MCF 10A (cell line): ENCODE measurements around the gene PPP1R14C. TPM values are rescaled to one million over a fixed set of nuclear protein-coding genes. Genes with fewer than 3 reads are reported as not detected.

Experiments used
- BruUV-seq: library from RNA; stranded (reverse); fragments of 400-500 nt; replicated peaks from 2 replicates; lab custom pipeline; 2021; lab: Mats Ljungman, UMichigan
- CTCF ChIA-PET: fragments of 300-600 bp; sonication (Branson Sonifier 250); formaldehyde crosslinking; extraction: SDS; loops from one replicate; lab custom pipeline; 2021; ENCODE audit warnings: antibody characterized with exemption, inconsistent platforms; lab: Yijun Ruan, JAX
- POLR2A ChIA-PET: fragments of 300-600, 350-650 bp; sonication (Branson Sonifier 250); formaldehyde crosslinking; extraction: SDS; loops from one replicate; lab custom pipeline; 2020; ENCODE audit warnings: antibody characterized with exemption, inconsistent platforms; lab: Yijun Ruan, JAX
- DNase-seq: peaks from one replicate; pipeline ENCODE4 v3.0.0-alpha.2; 2018; ENCODE audit not compliant: unreplicated experiment
- H3K27ac Mint-ChIP-seq: one replicate; pipeline ENCODE4 v1.8.0; 2022; ENCODE audit warnings: mild to moderate bottlenecking, low read depth, mixed read lengths; ENCODE audit not compliant: unreplicated experiment
- H3K27me3 Mint-ChIP-seq: one replicate; pipeline ENCODE4 v1.8.0; 2022; ENCODE audit warnings: mixed read lengths; ENCODE audit not compliant: insufficient read depth, unreplicated experiment
- H3K36me3 Mint-ChIP-seq: one replicate; pipeline ENCODE4 v1.8.0; 2022; ENCODE audit warnings: mild to moderate bottlenecking, moderate library complexity, mixed read lengths; ENCODE audit not compliant: insufficient read depth, unreplicated experiment
- H3K4me1 Mint-ChIP-seq: one replicate; pipeline ENCODE4 v1.8.0; 2022; ENCODE audit warnings: mixed read lengths; ENCODE audit not compliant: insufficient read depth, unreplicated experiment
- H3K4me3 Mint-ChIP-seq: one replicate; pipeline ENCODE4 v1.8.0; 2022; ENCODE audit warnings: mild to moderate bottlenecking, moderate library complexity, mixed read lengths; ENCODE audit not compliant: unreplicated experiment
- H3K9me3 Mint-ChIP-seq: one replicate; pipeline ENCODE4 v1.8.0; 2022; ENCODE audit warnings: mixed read lengths; ENCODE audit not compliant: unreplicated experiment
- CTCF ChIP-seq: fragments of 200-600 bp; IDR thresholded peaks from one replicate; pipeline ENCODE4 v1.8.0; 2022; ENCODE audit warnings: antibody characterized with exemption, mild to moderate bottlenecking; ENCODE audit not compliant: unreplicated experiment
- intact Hi-C: fragments of 100-400 bp; cut with micrococcal nuclease; formaldehyde crosslinking; loops from 2 replicates; pipeline ENCODE4 v1.14.1; 2022
- total RNA-seq: library from RNA; stranded (reverse); gene quantifications from 2 replicates; pipeline ENCODE4 v1.2.3, GENCODE V29; 2022

The PPP1R14C gene
- total RNA-seq, 1 experiment from 2014 or later = 32.0 TPM

- no peak for DNase-seq
- TF ChIP-seq CTCF = no peak
- Mint-ChIP-seq H3K27me3 (no peaks in the 10 kb centered on the region), H3K27ac (no peak overlapping the region), H3K9me3 (no peaks in the 10 kb centered on the region), H3K4me1 (peaks cover 13% of the 10 kb centered on the region), H3K4me3 (no peak overlapping the region), H3K36me3 (peaks cover 5% of the 10 kb centered on the region)
- CTCF ChIA-PET = interaction anchor here (1.0 kb wide), 1 partner anchor 253 kb away, joined by 3 read pairs; no protein-coding TSS in a partner anchor
- intact Hi-C loops = loop anchor here (5.0 to 10.0 kb wide), 3 partner anchors 62 to 254 kb away; no protein-coding TSS in a partner anchor
- no TSS peak for BruUV-seq
- POLR2A ChIA-PET = interaction anchor here (9.2 kb wide), 1 partner anchor 113 kb away, joined by 246 read pairs; no protein-coding TSS in a partner anchor
Measured at GRCh38 chr6:150140236-150140969, 2.4 kb upstream of the PPP1R14C start.

- intact Hi-C loops = loop anchor here (1.0 to 10.0 kb wide), 4 partner anchors 60 to 253 kb away; no protein-coding TSS in a partner anchor
- no peaks in the 10 kb centered on the region for H3K9me3 Mint-ChIP-seq
- peak overlapping the region; percentile 49 for H3K27ac Mint-ChIP-seq
- BruUV-seq = no TSS peak
- peak overlapping the region; percentile 83 for H3K4me3 Mint-ChIP-seq
- CTCF ChIA-PET = no interaction called here
- POLR2A ChIA-PET = interaction anchor here (0.9 to 9.2 kb wide), 8 partner anchors 12 to 194 kb away, joined by 3 to 246 read pairs (median 4); no protein-coding TSS in a partner anchor
- no peak for TF ChIP-seq CTCF
- peaks cover 7% of the 10 kb centered on the region for H3K36me3 Mint-ChIP-seq
- peak; percentile 80 for DNase-seq
- H3K4me1 Mint-ChIP-seq = peaks cover 28% of the 10 kb centered on the region
- H3K27me3 Mint-ChIP-seq = no peaks in the 10 kb centered on the region
Measured at GRCh38 chr6:150142097-150142669, 661 bp upstream of the PPP1R14C start.

GRCh38 chr6:150143516-150144293 is 861 bp downstream of the PPP1R14C start:
- no peak for TF ChIP-seq CTCF
- intact Hi-C loops = loop anchor here (1.0 to 10.0 kb wide), 5 partner anchors 59 to 251 kb away; no protein-coding TSS in a partner anchor
- ChIA-PET CTCF (interaction anchor here (0.8 to 2.7 kb wide), 18 partner anchors 10 to 251 kb away, joined by 3 to 14 read pairs (median 5); no protein-coding TSS in a partner anchor), POLR2A (interaction anchor here (0.6 to 9.2 kb wide), 35 partner anchors 8 to 457 kb away, joined by 3 to 246 read pairs (median 5); partner anchors contain the start of gene PCMT1)
- Mint-ChIP-seq H3K36me3 (peaks cover 12% of the 10 kb centered on the region), H3K9me3 (no peaks in the 10 kb centered on the region), H3K4me1 (peaks cover 36% of the 10 kb centered on the region), H3K27ac (peak overlapping the region; percentile 96), H3K27me3 (no peaks in the 10 kb centered on the region), H3K4me3 (peak overlapping the region; percentile 83)
- peak; percentile 31 for DNase-seq
- BruUV-seq = no TSS peak
